ENCODE data around the gene CCDC126.
A peak's percentile ranks its signal among the peaks of the same experiment; 100 is the strongest.
"Not testable (repeated sequence)": the region's sequence is repeated elsewhere in the genome, so short reads cannot be mapped to it uniquely, and the experiment has no call there.

Gene CCDC126

GRCh38 chr7:23597094-23598091, at the start of gene CCDC126:
Gene CCDC126, plus strand, starts transcription at chr7:23597382. Its CDS starts 13,934 bp downstream, at chr7:23611316.
- peak; percentile 59 to 94 (median 86) for DNase-seq

GRCh38 chr7:23547662-23548061, 49.5 kb upstream of the CCDC126 start:
- no peak for DNase-seq

GRCh38 chr7:23558303-23558702, 38.9 kb upstream of the CCDC126 start:
- no peak for DNase-seq

- peak in 11 of 14 donors; percentile 10 to 65 (median 49) for DNase-seq
Observed at GRCh38 chr7:23570592-23571200, 26.5 kb upstream of the CCDC126 start.

- DNase-seq = not testable (repeated sequence)
Observed at GRCh38 chr7:23581975-23582374, 15.2 kb upstream of the CCDC126 start.

- not testable (repeated sequence) for DNase-seq
Observed at GRCh38 chr7:23585304-23585703, 11.9 kb upstream of the CCDC126 start.

- DNase-seq = no peak
Observed at GRCh38 chr7:23586159-23586558, 11.0 kb upstream of the CCDC126 start.

GRCh38 chr7:23590529-23590928, 6.7 kb upstream of the CCDC126 start:
- DNase-seq = no peak

GRCh38 chr7:23593706-23594105, 3.5 kb upstream of the CCDC126 start:
- DNase-seq = no peak

GRCh38 chr7:23594879-23595604, 2.1 kb upstream of the CCDC126 start:
- DNase-seq = no peak

- DNase-seq = no peak
Observed at GRCh38 chr7:23598296-23598695, 1.1 kb downstream of the CCDC126 start.

GRCh38 chr7:23600236-23600635, 3.1 kb downstream of the CCDC126 start:
- DNase-seq = no peak

GRCh38 chr7:23603632-23604295, 6.6 kb downstream of the CCDC126 start:
- no peak for DNase-seq

- DNase-seq = no peak
Observed at GRCh38 chr7:23604296-23604640, 7.1 kb downstream of the CCDC126 start.

GRCh38 chr7:23607130-23607529, 9.9 kb downstream of the CCDC126 start:
- no peak for DNase-seq

- no peak for DNase-seq
Observed at GRCh38 chr7:23607866-23608265, 10.7 kb downstream of the CCDC126 start.

- DNase-seq = no peak
Observed at GRCh38 chr7:23615331-23615730, 18.1 kb downstream of the CCDC126 start.

- no peak for DNase-seq
Observed at GRCh38 chr7:23616593-23616992, 19.4 kb downstream of the CCDC126 start.

GRCh38 chr7:23617482-23617881, 20.3 kb downstream of the CCDC126 start:
- no peak for DNase-seq

GRCh38 chr7:23618241-23618640, 21.1 kb downstream of the CCDC126 start:
- DNase-seq = no peak

- DNase-seq = no peak
Observed at GRCh38 chr7:23619141-23619540, 22.0 kb downstream of the CCDC126 start.

GRCh38 chr7:23622506-23622925, 25.3 kb downstream of the CCDC126 start:
- DNase-seq = no peak

All from C1 segment of cervical spinal cord (tissue), 14 donors.